ENCODE data around the gene BLCAP. TPM values are rescaled to one million over a fixed set of nuclear protein-coding genes. Genes with fewer than 3 reads are reported as not detected.

The BLCAP gene
- total and polyA plus RNA-seq, 2 experiments from 2014 or later, result 62.2 to 64.8 TPM

- Mint-ChIP-seq H3K4me1 (peaks cover 21% of the 10 kb centered on the region), H3K27ac (no peak overlapping the region), H3K4me3 (no peak overlapping the region), H3K9me3 (0 out of 3 replicates have a peak, but pooled peaks cover 5% of the 10 kb centered on the region), H3K36me3 (ENCODE audit: low read depth) (no peaks in the 10 kb centered on the region; the same call in 2 of the 3 replicates), H3K27me3 (ENCODE audit: insufficient read depth, low read depth, poor library complexity) (peaks cover 6% of the 10 kb centered on the region)
- no peak overlapping the region for H3K4me2 ChIP-seq
- peaks cover 11% of the 10 kb centered on the region for H3K4me1 ChIP-seq (ENCODE audit: insufficient read depth)
- no peak for TF ChIP-seq NANOG (IDR thresholded peaks at IDR 0.05; ENCODE audit: borderline replicate concordance)
- TF ChIP-seq ZNF114 (CRISPR knock-in tag; IDR thresholded peaks at IDR 0.05), result no peak
- no peak for TF ChIP-seq JUNB (IDR thresholded peaks at IDR 0.05; ENCODE audit: unreplicated experiment)
- TF ChIP-seq, protein P1, sequence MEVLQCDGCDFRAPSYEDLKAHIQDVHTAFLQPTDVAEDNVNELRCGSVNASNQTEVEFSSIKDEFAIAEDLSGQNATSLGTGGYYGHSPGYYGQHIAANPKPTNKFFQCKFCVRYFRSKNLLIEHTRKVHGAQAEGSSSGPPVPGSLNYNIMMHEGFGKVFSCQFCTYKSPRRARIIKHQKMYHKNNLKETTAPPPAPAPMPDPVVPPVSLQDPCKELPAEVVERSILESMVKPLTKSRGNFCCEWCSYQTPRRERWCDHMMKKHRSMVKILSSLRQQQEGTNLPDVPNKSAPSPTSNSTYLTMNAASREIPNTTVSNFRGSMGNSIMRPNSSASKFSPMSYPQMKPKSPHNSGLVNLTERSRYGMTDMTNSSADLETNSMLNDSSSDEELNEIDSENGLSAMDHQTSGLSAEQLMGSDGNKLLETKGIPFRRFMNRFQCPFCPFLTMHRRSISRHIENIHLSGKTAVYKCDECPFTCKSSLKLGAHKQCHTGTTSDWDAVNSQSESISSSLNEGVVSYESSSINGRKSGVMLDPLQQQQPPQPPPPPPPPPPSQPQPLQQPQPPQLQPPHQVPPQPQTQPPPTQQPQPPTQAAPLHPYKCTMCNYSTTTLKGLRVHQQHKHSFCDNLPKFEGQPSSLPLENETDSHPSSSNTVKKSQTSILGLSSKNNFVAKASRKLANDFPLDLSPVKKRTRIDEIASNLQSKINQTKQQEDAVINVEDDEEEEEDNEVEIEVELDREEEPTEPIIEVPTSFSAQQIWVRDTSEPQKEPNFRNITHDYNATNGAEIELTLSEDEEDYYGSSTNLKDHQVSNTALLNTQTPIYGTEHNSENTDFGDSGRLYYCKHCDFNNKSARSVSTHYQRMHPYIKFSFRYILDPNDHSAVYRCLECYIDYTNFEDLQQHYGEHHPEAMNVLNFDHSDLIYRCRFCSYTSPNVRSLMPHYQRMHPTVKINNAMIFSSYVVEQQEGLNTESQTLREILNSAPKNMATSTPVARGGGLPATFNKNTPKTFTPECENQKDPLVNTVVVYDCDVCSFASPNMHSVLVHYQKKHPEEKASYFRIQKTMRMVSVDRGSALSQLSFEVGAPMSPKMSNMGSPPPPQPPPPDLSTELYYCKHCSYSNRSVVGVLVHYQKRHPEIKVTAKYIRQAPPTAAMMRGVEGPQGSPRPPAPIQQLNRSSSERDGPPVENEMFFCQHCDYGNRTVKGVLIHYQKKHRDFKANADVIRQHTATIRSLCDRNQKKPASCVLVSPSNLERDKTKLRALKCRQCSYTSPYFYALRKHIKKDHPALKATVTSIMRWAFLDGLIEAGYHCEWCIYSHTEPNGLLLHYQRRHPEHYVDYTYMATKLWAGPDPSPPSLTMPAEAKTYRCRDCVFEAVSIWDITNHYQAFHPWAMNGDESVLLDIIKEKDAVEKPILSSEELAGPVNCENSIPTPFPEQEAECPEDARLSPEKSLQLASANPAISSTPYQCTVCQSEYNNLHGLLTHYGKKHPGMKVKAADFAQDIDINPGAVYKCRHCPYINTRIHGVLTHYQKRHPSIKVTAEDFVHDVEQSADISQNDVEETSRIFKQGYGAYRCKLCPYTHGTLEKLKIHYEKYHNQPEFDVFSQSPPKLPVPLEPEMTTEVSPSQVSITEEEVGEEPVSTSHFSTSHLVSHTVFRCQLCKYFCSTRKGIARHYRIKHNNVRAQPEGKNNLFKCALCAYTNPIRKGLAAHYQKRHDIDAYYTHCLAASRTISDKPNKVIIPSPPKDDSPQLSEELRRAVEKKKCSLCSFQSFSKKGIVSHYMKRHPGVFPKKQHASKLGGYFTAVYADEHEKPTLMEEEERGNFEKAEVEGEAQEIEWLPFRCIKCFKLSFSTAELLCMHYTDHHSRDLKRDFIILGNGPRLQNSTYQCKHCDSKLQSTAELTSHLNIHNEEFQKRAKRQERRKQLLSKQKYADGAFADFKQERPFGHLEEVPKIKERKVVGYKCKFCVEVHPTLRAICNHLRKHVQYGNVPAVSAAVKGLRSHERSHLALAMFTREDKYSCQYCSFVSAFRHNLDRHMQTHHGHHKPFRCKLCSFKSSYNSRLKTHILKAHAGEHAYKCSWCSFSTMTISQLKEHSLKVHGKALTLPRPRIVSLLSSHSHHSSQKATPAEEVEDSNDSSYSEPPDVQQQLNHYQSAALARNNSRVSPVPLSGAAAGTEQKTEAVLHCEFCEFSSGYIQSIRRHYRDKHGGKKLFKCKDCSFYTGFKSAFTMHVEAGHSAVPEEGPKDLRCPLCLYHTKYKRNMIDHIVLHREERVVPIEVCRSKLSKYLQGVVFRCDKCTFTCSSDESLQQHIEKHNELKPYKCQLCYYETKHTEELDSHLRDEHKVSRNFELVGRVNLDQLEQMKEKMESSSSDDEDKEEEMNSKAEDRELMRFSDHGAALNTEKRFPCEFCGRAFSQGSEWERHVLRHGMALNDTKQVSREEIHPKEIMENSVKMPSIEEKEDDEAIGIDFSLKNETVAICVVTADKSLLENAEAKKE (CRISPR knock-in tag; IDR thresholded peaks at IDR 0.05), result no peak
- TF ChIP-seq, protein P2, sequence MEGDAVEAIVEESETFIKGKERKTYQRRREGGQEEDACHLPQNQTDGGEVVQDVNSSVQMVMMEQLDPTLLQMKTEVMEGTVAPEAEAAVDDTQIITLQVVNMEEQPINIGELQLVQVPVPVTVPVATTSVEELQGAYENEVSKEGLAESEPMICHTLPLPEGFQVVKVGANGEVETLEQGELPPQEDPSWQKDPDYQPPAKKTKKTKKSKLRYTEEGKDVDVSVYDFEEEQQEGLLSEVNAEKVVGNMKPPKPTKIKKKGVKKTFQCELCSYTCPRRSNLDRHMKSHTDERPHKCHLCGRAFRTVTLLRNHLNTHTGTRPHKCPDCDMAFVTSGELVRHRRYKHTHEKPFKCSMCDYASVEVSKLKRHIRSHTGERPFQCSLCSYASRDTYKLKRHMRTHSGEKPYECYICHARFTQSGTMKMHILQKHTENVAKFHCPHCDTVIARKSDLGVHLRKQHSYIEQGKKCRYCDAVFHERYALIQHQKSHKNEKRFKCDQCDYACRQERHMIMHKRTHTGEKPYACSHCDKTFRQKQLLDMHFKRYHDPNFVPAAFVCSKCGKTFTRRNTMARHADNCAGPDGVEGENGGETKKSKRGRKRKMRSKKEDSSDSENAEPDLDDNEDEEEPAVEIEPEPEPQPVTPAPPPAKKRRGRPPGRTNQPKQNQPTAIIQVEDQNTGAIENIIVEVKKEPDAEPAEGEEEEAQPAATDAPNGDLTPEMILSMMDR (conservative IDR thresholded peaks at IDR 0.05; ENCODE audit: low read depth in 2 of 2), result no peak
- TF ChIP-seq STAT1 (IDR thresholded peaks at IDR 0.05; ENCODE audit: unreplicated experiment), result no peak
- no peak for TF ChIP-seq POLR2AphosphoS5 (IDR thresholded peaks at IDR 0.05; ENCODE audit: low read depth)
- no peak for TF ChIP-seq EZH2phosphoT487 (IDR thresholded peaks at IDR 0.05; ENCODE audit: unreplicated experiment)
- no peak for TF ChIP-seq EZH2 (IDR thresholded peaks at IDR 0.05; ENCODE audit: low read depth, unreplicated experiment)
- TF ChIP-seq ZNF331 (CRISPR knock-in tag; IDR thresholded peaks at IDR 0.05; ENCODE audit: low read depth), result no peak
- no peak for TF ChIP-seq REST (IDR thresholded peaks at IDR 0.05; ENCODE audit: unreplicated experiment)
- TF ChIP-seq CREB1 (CRISPR knock-in tag; IDR thresholded peaks at IDR 0.05; ENCODE audit: low read depth), result no peak
- DNase-seq (ENCODE audit: low spot score) (no peak), ATAC-seq (no peak)
- H4K20me1 ChIP-seq (replicated peaks; ENCODE audit: insufficient read depth), result no peaks in the 10 kb centered on the region
- H3K27ac ChIP-seq (ENCODE audit: low read depth), result no peak overlapping the region
- H3K79me2 ChIP-seq (replicated peaks; ENCODE audit: insufficient read depth), result peaks cover 11% of the 10 kb centered on the region
- no peaks in the 10 kb centered on the region for H3K9me2 ChIP-seq (ENCODE audit: insufficient read depth)
- H3F3A ChIP-seq (replicated peaks; ENCODE audit: low read depth), result no peaks in the 10 kb centered on the region
- H3K36me3 ChIP-seq (ENCODE audit: insufficient read depth), result no peaks in the 10 kb centered on the region
- H3K4me3 ChIP-seq, result no peak overlapping the region
- no peak overlapping the region for H2AFZ ChIP-seq
- H3K27me3 ChIP-seq (ENCODE audit: insufficient read depth), result no peaks in the 10 kb centered on the region
These were observed 4.2 kb upstream of the BLCAP start for GRCh38 chr20:37531856-37532255.

Data from GM23338 (cell line).